Activated CD8-positive, alpha-beta memory T cell treated with anti-CD3 and anti-CD28 coated beads for 36 hours (primary cell): Measurements from ENCODE around the gene IL4R. TPM values are rescaled to one million over a fixed set of nuclear protein-coding genes. Genes with fewer than 3 reads are reported as not detected.
"Not testable (repeated sequence)": the region's sequence is repeated elsewhere in the genome, so short reads cannot be mapped to it uniquely, and the experiment has no call there.

Experiments used
- CTCF ChIA-PET: fragments of 350-600 bp; sonication (Branson Sonifier 250); formaldehyde crosslinking; loops from one replicate; lab custom pipeline; 2021; ENCODE audit warnings: antibody characterized with exemption; lab: Charles Lee
- POLR2A ChIA-PET: fragments of 350-600 bp; sonication (Branson Sonifier 250); formaldehyde crosslinking; loops from one replicate; lab custom pipeline; 2021; ENCODE audit warnings: antibody characterized with exemption; lab: Charles Lee
- total RNA-seq, 2 experiments: library from RNA; stranded (reverse); gene quantifications; one replicate each; pipeline ENCODE4 v1.2.3, GENCODE V29; 2021

IL4R gene
- total RNA-seq, 2 experiments from 2014 or later, result 153 to 157 TPM

GRCh38 chr16:27400751-27401620 is 87.2 kb downstream of the IL4R start:
- CTCF ChIA-PET, result interaction anchor here (0.6 to 2.3 kb wide), 13 partner anchors 10 to 231 kb away, joined by 3 to 13 read pairs (median 3); no protein-coding TSS in a partner anchor
- POLR2A ChIA-PET, result interaction anchor here (0.7 to 4.9 kb wide), 7 partner anchors 13 to 197 kb away, joined by 3 to 52 read pairs (median 3); partner anchors contain the start of gene KDM8

GRCh38 chr16:27401768-27402568 is 88.2 kb downstream of the IL4R start, which contains the start of gene IL21R:
IL21R (plus strand) TSS chr16:27402174; CDS start chr16:27430072, 27,898 bp downstream.
- POLR2A ChIA-PET, result interaction anchor here (0.7 to 4.9 kb wide), 13 partner anchors 14 to 198 kb away, joined by 3 to 52 read pairs (median 3); partner anchors contain the start of gene KDM8

GRCh38 chr16:27402569-27402963 is 88.8 kb downstream of the IL4R start:
- POLR2A ChIA-PET, result interaction anchor here (0.7 to 4.9 kb wide), 12 partner anchors 14 to 167 kb away, joined by 3 to 52 read pairs (median 3); no protein-coding TSS in a partner anchor
- CTCF ChIA-PET, result interaction anchor here (1.3 to 2.9 kb wide), 8 partner anchors 15 to 223 kb away, joined by 3 to 13 read pairs (median 6); no protein-coding TSS in a partner anchor

More at GRCh38 chr16:27401768-27402568, 88.2 kb downstream of the IL4R start, which contains the start of gene IL21R:
- CTCF ChIA-PET, result interaction anchor here (0.8 to 2.3 kb wide), 11 partner anchors 11 to 232 kb away, joined by 3 to 13 read pairs (median 3); no protein-coding TSS in a partner anchor

GRCh38 chr16:27402964-27403600 is 89.3 kb downstream of the IL4R start:
- ChIA-PET CTCF (interaction anchor here (1.3 to 5.4 kb wide), 11 partner anchors 14 to 224 kb away, joined by 4 to 37 read pairs (median 6); no protein-coding TSS in a partner anchor), POLR2A (interaction anchor here (0.8 to 4.9 kb wide), 10 partner anchors 15 to 167 kb away, joined by 3 to 52 read pairs (median 4); no protein-coding TSS in a partner anchor)

GRCh38 chr16:27403601-27403992 is 89.8 kb downstream of the IL4R start:
- CTCF ChIA-PET, result interaction anchor here (1.3 to 5.4 kb wide), 9 partner anchors 16 to 169 kb away, joined by 4 to 37 read pairs (median 6); no protein-coding TSS in a partner anchor
- POLR2A ChIA-PET, result interaction anchor here (0.7 to 4.9 kb wide), 9 partner anchors 14 to 167 kb away, joined by 3 to 52 read pairs (median 4); no protein-coding TSS in a partner anchor

- CTCF ChIA-PET, result interaction anchor here (1.1 to 5.4 kb wide), 13 partner anchors 13 to 170 kb away, joined by 3 to 37 read pairs (median 5); no protein-coding TSS in a partner anchor
- POLR2A ChIA-PET, result interaction anchor here (0.7 to 4.9 kb wide), 11 partner anchors 13 to 235 kb away, joined by 3 to 52 read pairs (median 4); partner anchors contain the start of gene NSMCE1
Observed at GRCh38 chr16:27404163-27404823, 90.5 kb downstream of the IL4R start.

GRCh38 chr16:27405546-27406451 is 92.0 kb downstream of the IL4R start:
- ChIA-PET CTCF (interaction anchor here (1.0 to 5.4 kb wide), 15 partner anchors 10 to 175 kb away, joined by 3 to 37 read pairs (median 4); no protein-coding TSS in a partner anchor), POLR2A (interaction anchor here (0.6 to 4.9 kb wide), 12 partner anchors 10 to 170 kb away, joined by 3 to 52 read pairs (median 8); no protein-coding TSS in a partner anchor)

- CTCF ChIA-PET, result interaction anchor here (0.9 to 5.4 kb wide), 8 partner anchors 9 to 171 kb away, joined by 3 to 37 read pairs (median 4); no protein-coding TSS in a partner anchor
Observed at GRCh38 chr16:27406511-27407128, 92.8 kb downstream of the IL4R start.

GRCh38 chr16:27407133-27407532 is 93.4 kb downstream of the IL4R start:
- ChIA-PET POLR2A (interaction anchor here (0.7 to 4.7 kb wide), 7 partner anchors 8 to 86 kb away, joined by 3 to 27 read pairs (median 4); no protein-coding TSS in a partner anchor), CTCF (interaction anchor here (0.9 to 5.4 kb wide), 7 partner anchors 9 to 171 kb away, joined by 3 to 37 read pairs (median 4); no protein-coding TSS in a partner anchor)

More at GRCh38 chr16:27406511-27407128, 92.8 kb downstream of the IL4R start:
- POLR2A ChIA-PET, result interaction anchor here (0.7 to 4.7 kb wide), 8 partner anchors 9 to 171 kb away, joined by 3 to 27 read pairs (median 6); no protein-coding TSS in a partner anchor

GRCh38 chr16:27408012-27408601 is 94.3 kb downstream of the IL4R start:
- ChIA-PET CTCF (interaction anchor here (1.0 to 5.4 kb wide), 5 partner anchors 20 to 172 kb away, joined by 3 to 37 read pairs (median 3); no protein-coding TSS in a partner anchor), POLR2A (interaction anchor here (0.9 to 3.1 kb wide), 5 partner anchors 8 to 87 kb away, joined by 3 to 14 read pairs (median 6); no protein-coding TSS in a partner anchor)

GRCh38 chr16:27408602-27409031 is 94.8 kb downstream of the IL4R start:
- ChIA-PET CTCF (interaction anchor here (1.0 to 5.4 kb wide), 3 partner anchors 20 to 173 kb away, joined by 3 to 37 read pairs (median 11); no protein-coding TSS in a partner anchor), POLR2A (interaction anchor here (1.3 to 2.4 kb wide), 2 partner anchors 41 to 42 kb away, joined by 6 to 14 read pairs; no protein-coding TSS in a partner anchor)

- POLR2A ChIA-PET, result interaction anchor here (0.7 kb wide), 1 partner anchor 50 kb away, joined by 4 read pairs; no protein-coding TSS in a partner anchor
- CTCF ChIA-PET, result not testable (repeated sequence)
Observed at GRCh38 chr16:27409958-27410357, 96.2 kb downstream of the IL4R start.

- CTCF ChIA-PET, result interaction anchor here (0.8 kb wide), 1 partner anchor 43 kb away, joined by 3 read pairs; no protein-coding TSS in a partner anchor
Observed at GRCh38 chr16:27410761-27411160, 97.0 kb downstream of the IL4R start.

GRCh38 chr16:27413956-27414355 is 100.2 kb downstream of the IL4R start:
- ChIA-PET POLR2A (no interaction called here), CTCF (no interaction called here)

More at GRCh38 chr16:27410761-27411160, 97.0 kb downstream of the IL4R start:
- POLR2A ChIA-PET, result interaction anchor here (0.7 kb wide), 1 partner anchor 49 kb away, joined by 4 read pairs; no protein-coding TSS in a partner anchor
